22Rv1 (cell line): ENCODE data around the gene WNK2.

Experiments used
- ZFX ChIP-seq: fragments of 450-650 bp; IDR thresholded peaks from 2 replicates; pipeline ENCODE4 v1.6.1; 2017; ENCODE audit warnings: antibody characterized with exemption, borderline replicate concordance
- TF ChIP-seq, protein P1 (sequence below): fragments of 450-650 bp; IDR thresholded peaks from 2 replicates; pipeline ENCODE4 v1.5.1; 2017; ENCODE audit warnings: mild to moderate bottlenecking

GRCh38 chr9:93298498-93299417 is 114.8 kb downstream of the WNK2 start:
- TF ChIP-seq, protein P1, sequence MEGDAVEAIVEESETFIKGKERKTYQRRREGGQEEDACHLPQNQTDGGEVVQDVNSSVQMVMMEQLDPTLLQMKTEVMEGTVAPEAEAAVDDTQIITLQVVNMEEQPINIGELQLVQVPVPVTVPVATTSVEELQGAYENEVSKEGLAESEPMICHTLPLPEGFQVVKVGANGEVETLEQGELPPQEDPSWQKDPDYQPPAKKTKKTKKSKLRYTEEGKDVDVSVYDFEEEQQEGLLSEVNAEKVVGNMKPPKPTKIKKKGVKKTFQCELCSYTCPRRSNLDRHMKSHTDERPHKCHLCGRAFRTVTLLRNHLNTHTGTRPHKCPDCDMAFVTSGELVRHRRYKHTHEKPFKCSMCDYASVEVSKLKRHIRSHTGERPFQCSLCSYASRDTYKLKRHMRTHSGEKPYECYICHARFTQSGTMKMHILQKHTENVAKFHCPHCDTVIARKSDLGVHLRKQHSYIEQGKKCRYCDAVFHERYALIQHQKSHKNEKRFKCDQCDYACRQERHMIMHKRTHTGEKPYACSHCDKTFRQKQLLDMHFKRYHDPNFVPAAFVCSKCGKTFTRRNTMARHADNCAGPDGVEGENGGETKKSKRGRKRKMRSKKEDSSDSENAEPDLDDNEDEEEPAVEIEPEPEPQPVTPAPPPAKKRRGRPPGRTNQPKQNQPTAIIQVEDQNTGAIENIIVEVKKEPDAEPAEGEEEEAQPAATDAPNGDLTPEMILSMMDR = no peak
- no peak for TF ChIP-seq ZFX
